ENCODE measurements around the gene MIF4GD. TPM values are rescaled to one million over a fixed set of nuclear protein-coding genes. Genes with fewer than 3 reads are reported as not detected.

Gene MIF4GD
- total RNA-seq, 1 donor, result 8.7 TPM

DNA sequence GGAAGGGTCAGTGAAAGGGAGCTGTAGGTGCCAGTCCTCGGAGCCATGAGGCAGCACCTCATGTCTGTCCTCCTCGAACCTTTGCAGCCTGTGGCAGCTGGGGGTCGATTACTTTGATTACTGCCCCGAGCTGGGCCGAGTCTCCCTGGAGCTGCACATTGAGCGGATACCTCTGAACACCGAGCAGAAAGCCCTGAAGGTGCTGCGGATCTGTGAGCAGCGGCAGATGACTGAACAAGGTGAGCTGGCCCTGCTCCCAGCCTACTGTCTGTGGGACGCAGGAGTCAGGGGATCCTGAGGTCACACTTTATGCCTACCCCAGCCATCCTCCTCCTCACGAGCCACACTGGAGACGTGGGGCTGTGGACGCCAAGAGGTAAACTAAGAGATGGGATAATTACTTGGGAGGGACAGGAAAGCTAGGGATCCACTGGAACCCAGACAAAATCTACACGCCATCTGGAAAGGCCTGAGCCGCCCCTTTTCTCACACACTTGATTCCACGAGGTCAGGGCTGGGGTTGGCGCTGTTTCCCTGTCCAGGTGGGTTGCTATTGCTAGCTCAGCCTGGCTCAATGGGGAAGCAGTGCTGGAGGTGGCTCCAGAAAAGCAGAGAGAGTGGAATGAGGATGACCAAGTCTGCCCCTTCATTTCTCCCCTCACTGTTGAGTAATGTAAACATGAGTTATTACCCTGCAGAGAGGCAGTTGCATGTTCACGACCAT is 39.1 kb downstream of the MIF4GD start:
- no peak overlapping the region for H3K27ac ChIP-seq (ENCODE audit: low read depth, low read length)
- no peaks in the 10 kb centered on the region for H3K79me2 ChIP-seq (ENCODE audit: insufficient read depth, low read length)
- H3K4me2 ChIP-seq (ENCODE audit: insufficient read depth, low read length), result no peak overlapping the region
- peaks cover 6% of the 10 kb centered on the region for H4K20me1 ChIP-seq (ENCODE audit: insufficient read depth, low read length)
- H3K9me3 ChIP-seq (ENCODE audit: low read depth, low read length), result no peaks in the 10 kb centered on the region
- H3K4me3 ChIP-seq (ENCODE audit: insufficient read depth, low read length), result no peak overlapping the region
- H3K36me3 ChIP-seq (ENCODE audit: insufficient read depth, low read length), result peaks cover 69% of the 10 kb centered on the region
- peak; percentile 44 for DNase-seq (ENCODE audit: insufficient read length, low spot score, missing footprints)
- TF ChIP-seq, protein P1, sequence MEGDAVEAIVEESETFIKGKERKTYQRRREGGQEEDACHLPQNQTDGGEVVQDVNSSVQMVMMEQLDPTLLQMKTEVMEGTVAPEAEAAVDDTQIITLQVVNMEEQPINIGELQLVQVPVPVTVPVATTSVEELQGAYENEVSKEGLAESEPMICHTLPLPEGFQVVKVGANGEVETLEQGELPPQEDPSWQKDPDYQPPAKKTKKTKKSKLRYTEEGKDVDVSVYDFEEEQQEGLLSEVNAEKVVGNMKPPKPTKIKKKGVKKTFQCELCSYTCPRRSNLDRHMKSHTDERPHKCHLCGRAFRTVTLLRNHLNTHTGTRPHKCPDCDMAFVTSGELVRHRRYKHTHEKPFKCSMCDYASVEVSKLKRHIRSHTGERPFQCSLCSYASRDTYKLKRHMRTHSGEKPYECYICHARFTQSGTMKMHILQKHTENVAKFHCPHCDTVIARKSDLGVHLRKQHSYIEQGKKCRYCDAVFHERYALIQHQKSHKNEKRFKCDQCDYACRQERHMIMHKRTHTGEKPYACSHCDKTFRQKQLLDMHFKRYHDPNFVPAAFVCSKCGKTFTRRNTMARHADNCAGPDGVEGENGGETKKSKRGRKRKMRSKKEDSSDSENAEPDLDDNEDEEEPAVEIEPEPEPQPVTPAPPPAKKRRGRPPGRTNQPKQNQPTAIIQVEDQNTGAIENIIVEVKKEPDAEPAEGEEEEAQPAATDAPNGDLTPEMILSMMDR (IDR thresholded peaks at IDR 0.05; ENCODE audit: extremely low read depth, low read depth, low read length), result no peak
- no peak overlapping the region for H2AFZ ChIP-seq (ENCODE audit: low read length)
- H3K27me3 ChIP-seq (ENCODE audit: insufficient read depth, low read length), result no peaks in the 10 kb centered on the region
- H3K4me1 ChIP-seq (ENCODE audit: insufficient read depth, low read length), result no peaks in the 10 kb centered on the region

DNA sequence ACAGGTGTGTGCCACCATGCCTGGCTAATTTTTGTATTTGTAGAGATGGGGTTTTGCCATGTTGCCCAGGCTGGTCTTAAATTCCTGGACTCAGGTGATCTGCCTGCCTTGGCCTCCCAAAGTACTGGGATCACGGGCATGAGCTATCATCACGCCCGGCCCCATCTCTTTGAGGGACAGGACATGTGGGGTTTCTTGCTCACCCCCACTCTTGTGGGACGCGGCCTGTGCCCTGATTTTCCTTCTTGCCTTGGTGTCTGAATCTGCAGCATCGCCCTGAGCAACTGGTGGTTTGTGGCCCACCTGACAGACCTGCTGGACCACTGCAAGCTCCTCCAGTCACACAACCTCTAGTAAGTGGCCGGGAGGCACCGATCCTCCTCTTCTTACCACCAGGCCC is 40.0 kb downstream of the MIF4GD start:
- Histone ChIP-seq H2AFZ (ENCODE audit: low read length) (no peak overlapping the region), H3K27ac (ENCODE audit: low read depth, low read length) (no peak overlapping the region), H3K4me3 (ENCODE audit: insufficient read depth, low read length) (no peak overlapping the region), H4K20me1 (ENCODE audit: insufficient read depth, low read length) (peaks cover 6% of the 10 kb centered on the region), H3K36me3 (ENCODE audit: insufficient read depth, low read length) (peaks cover 70% of the 10 kb centered on the region), H3K79me2 (ENCODE audit: insufficient read depth, low read length) (no peaks in the 10 kb centered on the region), H3K4me2 (ENCODE audit: insufficient read depth, low read length) (no peak overlapping the region), H3K9me3 (ENCODE audit: low read depth, low read length) (no peaks in the 10 kb centered on the region), H3K27me3 (ENCODE audit: insufficient read depth, low read length) (no peaks in the 10 kb centered on the region), H3K4me1 (ENCODE audit: insufficient read depth, low read length) (no peaks in the 10 kb centered on the region)
- no peak for DNase-seq (ENCODE audit: insufficient read length, low spot score, missing footprints)
- TF ChIP-seq, protein P1 (IDR thresholded peaks at IDR 0.05; ENCODE audit: extremely low read depth, low read depth, low read length), result no peak

DNA sequence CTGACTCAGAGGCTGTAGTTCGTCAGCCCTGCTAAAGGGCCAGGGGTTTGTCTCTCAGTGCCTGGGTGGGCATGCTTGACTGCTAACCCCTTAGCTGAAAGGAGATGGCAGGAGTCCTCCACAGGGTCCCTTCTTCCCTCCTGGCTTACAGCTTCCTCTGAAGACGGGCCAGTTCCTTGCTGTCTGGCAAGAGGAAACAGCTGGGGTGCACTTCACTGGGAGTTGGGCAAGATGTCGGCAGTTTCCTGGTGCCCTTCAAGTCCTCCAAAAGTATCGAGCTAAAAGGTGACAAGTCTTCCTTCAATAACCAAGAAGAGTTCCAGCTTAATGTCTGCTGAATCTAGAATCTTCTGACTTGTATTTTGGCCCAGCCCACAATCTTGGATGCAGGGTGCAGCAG is 42.2 kb downstream of the MIF4GD start:
- H3K36me3 ChIP-seq (ENCODE audit: insufficient read depth, low read length), result peaks cover 62% of the 10 kb centered on the region

DNA sequence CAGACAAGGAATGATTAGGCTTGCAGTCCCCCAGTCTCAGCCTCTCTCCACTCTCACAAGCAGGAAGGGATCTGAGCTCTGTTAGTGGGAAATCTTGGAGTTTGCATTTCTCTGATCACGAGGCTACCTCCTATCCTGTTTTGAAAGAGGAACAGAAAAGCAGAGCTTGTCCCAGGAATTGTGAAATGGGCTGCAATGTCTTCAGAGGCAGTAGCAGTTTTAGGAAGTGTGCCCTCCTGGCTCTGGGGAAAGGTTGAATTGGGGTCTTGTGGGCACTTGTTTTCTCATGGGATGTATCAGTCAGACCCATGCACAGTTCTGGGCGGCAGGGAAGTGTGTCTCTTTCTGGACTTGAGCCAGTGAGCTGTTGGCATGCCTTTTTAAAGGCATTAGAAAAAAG is 42.7 kb downstream of the MIF4GD start:
- no peak overlapping the region for H2AFZ ChIP-seq (ENCODE audit: low read length)
- peaks cover 8% of the 10 kb centered on the region for H4K20me1 ChIP-seq (ENCODE audit: insufficient read depth, low read length)
- no peaks in the 10 kb centered on the region for H3K4me1 ChIP-seq (ENCODE audit: insufficient read depth, low read length)
- H3K79me2 ChIP-seq (ENCODE audit: insufficient read depth, low read length), result no peaks in the 10 kb centered on the region
- no peak overlapping the region for H3K27ac ChIP-seq (ENCODE audit: low read depth, low read length)
- H3K9me3 ChIP-seq (ENCODE audit: low read depth, low read length), result no peaks in the 10 kb centered on the region
- DNase-seq (ENCODE audit: insufficient read length, low spot score, missing footprints), result no peak
- H3K36me3 ChIP-seq (ENCODE audit: insufficient read depth, low read length), result peaks cover 62% of the 10 kb centered on the region
- TF ChIP-seq, protein P1 (IDR thresholded peaks at IDR 0.05; ENCODE audit: extremely low read depth, low read depth, low read length), result no peak
- H3K4me3 ChIP-seq (ENCODE audit: insufficient read depth, low read length), result no peak overlapping the region
- no peaks in the 10 kb centered on the region for H3K27me3 ChIP-seq (ENCODE audit: insufficient read depth, low read length)
- H3K4me2 ChIP-seq (ENCODE audit: insufficient read depth, low read length), result no peak overlapping the region

More for the DNA sequence above, 42.2 kb downstream of the MIF4GD start:
- Histone ChIP-seq H3K27me3 (ENCODE audit: insufficient read depth, low read length) (no peaks in the 10 kb centered on the region), H2AFZ (ENCODE audit: low read length) (no peak overlapping the region), H3K4me2 (ENCODE audit: insufficient read depth, low read length) (no peak overlapping the region), H3K9me3 (ENCODE audit: low read depth, low read length) (no peaks in the 10 kb centered on the region), H3K79me2 (ENCODE audit: insufficient read depth, low read length) (no peaks in the 10 kb centered on the region), H3K27ac (ENCODE audit: low read depth, low read length) (no peak overlapping the region), H4K20me1 (ENCODE audit: insufficient read depth, low read length) (peaks cover 8% of the 10 kb centered on the region), H3K4me1 (ENCODE audit: insufficient read depth, low read length) (no peaks in the 10 kb centered on the region), H3K4me3 (ENCODE audit: insufficient read depth, low read length) (no peak overlapping the region)
- no peak for DNase-seq (ENCODE audit: insufficient read length, low spot score, missing footprints)
- TF ChIP-seq, protein P1 (IDR thresholded peaks at IDR 0.05; ENCODE audit: extremely low read depth, low read depth, low read length), result no peak

Measured in osteoblast (primary cell).